ENCODE measurements around the gene ZNF135. TPM values are rescaled to one million over a fixed set of nuclear protein-coding genes. Genes with fewer than 3 reads are reported as not detected.

ZNF135 gene
- total and polyA plus RNA-seq, 2 experiments from 2014 or later: 4.8 to 10.3 TPM

GRCh38 chr19:58085348-58085875, 26.3 kb downstream of the ZNF135 start (continued):
- TF ChIP-seq ZNF462 (CRISPR knock-in tag; IDR thresholded peaks at IDR 0.05) (no peak), ZNF331 (CRISPR knock-in tag; IDR thresholded peaks at IDR 0.05; ENCODE audit: low read depth) (no peak), JUNB (IDR thresholded peaks at IDR 0.05; ENCODE audit: unreplicated experiment) (no peak)

GRCh38 chr19:58086825-58087710, 28.0 kb downstream of the ZNF135 start:
- no peak overlapping the region for H2AFZ ChIP-seq
- H3K9me2 ChIP-seq (ENCODE audit: insufficient read depth): no peaks in the 10 kb centered on the region
- H3K4me2 ChIP-seq: no peak overlapping the region
- TF ChIP-seq EZH2phosphoT487 (IDR thresholded peaks at IDR 0.05; ENCODE audit: unreplicated experiment) (no peak), NANOG (IDR thresholded peaks at IDR 0.05; ENCODE audit: borderline replicate concordance) (no peak), EZH2 (IDR thresholded peaks at IDR 0.05; ENCODE audit: low read depth, unreplicated experiment) (no peak), REST (IDR thresholded peaks at IDR 0.05; ENCODE audit: unreplicated experiment) (no peak), ZNF331 (CRISPR knock-in tag; IDR thresholded peaks at IDR 0.05; ENCODE audit: low read depth) (no peak), ETS1 (IDR thresholded peaks at IDR 0.05) (no peak)
- ATAC-seq: no peak
- no peaks in the 10 kb centered on the region for H3K27me3 ChIP-seq (ENCODE audit: insufficient read depth)
- no peak overlapping the region for H3K27ac Mint-ChIP-seq
- peaks cover 66% of the 10 kb centered on the region for H3K36me3 Mint-ChIP-seq (ENCODE audit: low read depth)
- H3K4me3 ChIP-seq: no peak overlapping the region
- peaks cover 2% of the 10 kb centered on the region for H3K27me3 Mint-ChIP-seq (ENCODE audit: insufficient read depth, low read depth, poor library complexity)
- DNase-seq (ENCODE audit: low spot score): no peak
- no peaks in the 10 kb centered on the region for H4K20me1 ChIP-seq (replicated peaks; ENCODE audit: insufficient read depth)
- H3K4me3 Mint-ChIP-seq: no peak overlapping the region
- H3K4me1 ChIP-seq (ENCODE audit: insufficient read depth): peaks cover 7% of the 10 kb centered on the region; the same call in 1 of the 2 replicates
- no peak overlapping the region for H3K27ac ChIP-seq (ENCODE audit: low read depth)
- no peaks in the 10 kb centered on the region for H3K36me3 ChIP-seq (ENCODE audit: insufficient read depth)
- H3K9me3 Mint-ChIP-seq: peaks cover 34% of the 10 kb centered on the region
- H3F3A ChIP-seq (replicated peaks; ENCODE audit: low read depth): 0 out of 2 replicates have a peak, but pooled peaks cover 4% of the 10 kb centered on the region
- peaks cover 4% of the 10 kb centered on the region; the same call in 1 of the 3 replicates for H3K4me1 Mint-ChIP-seq
- no peaks in the 10 kb centered on the region for H3K79me2 ChIP-seq (replicated peaks; ENCODE audit: insufficient read depth)
